ENCODE data around the gene NIN.

GRCh38 chr14:50839048-50839447 is 8.1 kb upstream of the NIN start:
- TF ChIP-seq CTCF (IDR thresholded peaks at IDR 0.05; ENCODE audit: low read length): no peak
- no peak for TF ChIP-seq EZH2 (IDR thresholded peaks at IDR 0.05; ENCODE audit: borderline replicate concordance, low read length)

All from OCI-LY1 (cell line).